Middle frontal gyrus (tissue), 1 donor: ENCODE results near the gene KCNN2.

ENCODE experiments used
- DNase-seq: peaks from one replicate; pipeline ENCODE4 v3.0.0-alpha.2; 2015; ENCODE audit warnings: low spot score; ENCODE audit errors: extremely low spot score

Gene KCNN2

DNA sequence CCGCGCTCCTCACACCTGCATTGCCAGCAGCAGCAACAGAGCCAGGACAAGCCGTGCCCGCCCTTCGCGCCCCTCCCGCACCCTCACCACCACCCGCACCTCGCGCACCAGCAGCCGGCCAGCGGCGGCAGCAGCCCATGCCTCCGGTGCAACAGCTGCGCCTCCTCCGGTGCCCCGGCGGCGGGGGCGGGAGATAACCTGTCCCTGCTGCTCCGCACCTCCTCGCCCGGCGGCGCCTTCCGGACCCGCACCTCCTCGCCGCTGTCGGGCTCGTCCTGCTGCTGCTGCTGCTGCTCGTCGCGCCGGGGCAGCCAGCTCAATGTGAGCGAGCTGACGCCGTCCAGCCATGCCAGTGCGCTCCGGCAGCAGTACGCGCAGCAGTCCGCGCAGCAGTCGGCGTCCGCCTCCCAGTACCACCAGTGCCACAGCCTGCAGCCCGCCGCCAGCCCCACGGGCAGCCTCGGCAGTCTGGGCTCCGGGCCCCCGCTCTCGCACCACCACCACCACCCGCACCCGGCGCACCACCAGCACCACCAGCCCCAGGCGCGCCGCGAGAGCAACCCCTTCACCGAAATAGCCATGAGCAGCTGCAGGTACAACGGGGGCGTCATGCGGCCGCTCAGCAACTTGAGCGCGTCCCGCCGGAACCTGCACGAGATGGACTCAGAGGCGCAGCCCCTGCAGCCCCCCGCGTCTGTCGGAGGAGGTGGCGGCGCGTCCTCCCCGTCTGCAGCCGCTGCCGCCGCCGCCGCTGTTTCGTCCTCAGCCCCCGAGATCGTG is 517 bp downstream of the KCNN2 start:
- DNase-seq, result no peak

- DNase-seq, result no peak
Measured at GRCh38 chr5:114362977-114363761, 1.3 kb downstream of the KCNN2 start.

GRCh38 chr5:114363837-114364236 is 2.0 kb downstream of the KCNN2 start:
- DNase-seq, result no peak

GRCh38 chr5:114367029-114367428 is 5.2 kb downstream of the KCNN2 start:
- DNase-seq, result no peak

- no peak for DNase-seq
Measured at GRCh38 chr5:114369680-114370417, 8.0 kb downstream of the KCNN2 start.

- DNase-seq, result no peak
Measured at GRCh38 chr5:114377050-114377844, 15.4 kb downstream of the KCNN2 start.

DNA sequence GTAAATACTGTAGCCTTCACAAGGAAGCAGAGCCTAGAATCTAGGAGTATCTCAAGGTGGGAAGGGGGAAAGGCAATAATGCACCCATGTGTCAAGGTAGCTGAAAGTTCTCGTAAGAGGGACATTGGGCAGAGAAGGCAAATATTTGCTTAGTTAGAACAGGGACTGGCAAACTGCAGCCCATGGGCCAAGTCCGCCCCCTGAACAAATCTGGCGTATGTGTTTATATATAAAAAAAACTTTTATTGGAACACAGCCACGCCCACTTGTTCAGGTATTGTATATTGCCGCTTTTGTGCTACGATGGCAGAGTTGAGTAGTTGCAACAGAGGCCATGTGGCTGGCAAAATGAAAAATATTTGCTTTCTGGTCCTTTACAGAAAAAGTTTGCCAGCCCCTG is 16.1 kb downstream of the KCNN2 start:
- DNase-seq, result no peak

GRCh38 chr5:114380721-114381120 is 18.9 kb downstream of the KCNN2 start:
- no peak for DNase-seq

- DNase-seq, result no peak
Measured at GRCh38 chr5:114387433-114387832, 25.6 kb downstream of the KCNN2 start.

GRCh38 chr5:114390431-114390830 is 28.6 kb downstream of the KCNN2 start:
- no peak for DNase-seq

DNA sequence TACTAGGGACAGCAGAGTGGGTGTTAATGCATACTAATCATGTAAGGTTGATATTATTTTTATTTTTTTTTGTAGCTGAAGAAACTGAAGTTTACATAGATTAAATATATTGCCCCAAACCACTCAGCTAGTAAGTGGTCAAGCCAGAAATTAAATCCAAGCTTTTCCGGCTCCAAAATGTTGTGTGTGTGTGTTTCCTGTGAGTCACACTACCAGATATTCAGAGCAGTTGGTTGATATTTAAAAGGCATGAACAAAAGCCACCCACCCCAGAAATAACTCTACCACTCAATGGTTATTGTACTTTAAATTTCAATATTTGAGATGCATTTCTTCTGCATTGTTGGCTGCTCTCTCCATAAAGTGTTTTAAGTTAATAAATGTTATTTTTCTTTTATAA is 29.5 kb downstream of the KCNN2 start:
- no peak for DNase-seq

GRCh38 chr5:114393159-114393558 is 31.3 kb downstream of the KCNN2 start:
- DNase-seq, result no peak

GRCh38 chr5:114402206-114402605 is 40.3 kb downstream of the KCNN2 start:
- DNase-seq, result no peak

GRCh38 chr5:114407783-114408182 is 45.9 kb downstream of the KCNN2 start:
- no peak for DNase-seq

- DNase-seq, result no peak
Measured at GRCh38 chr5:114408847-114409246, 47.0 kb downstream of the KCNN2 start.

DNA sequence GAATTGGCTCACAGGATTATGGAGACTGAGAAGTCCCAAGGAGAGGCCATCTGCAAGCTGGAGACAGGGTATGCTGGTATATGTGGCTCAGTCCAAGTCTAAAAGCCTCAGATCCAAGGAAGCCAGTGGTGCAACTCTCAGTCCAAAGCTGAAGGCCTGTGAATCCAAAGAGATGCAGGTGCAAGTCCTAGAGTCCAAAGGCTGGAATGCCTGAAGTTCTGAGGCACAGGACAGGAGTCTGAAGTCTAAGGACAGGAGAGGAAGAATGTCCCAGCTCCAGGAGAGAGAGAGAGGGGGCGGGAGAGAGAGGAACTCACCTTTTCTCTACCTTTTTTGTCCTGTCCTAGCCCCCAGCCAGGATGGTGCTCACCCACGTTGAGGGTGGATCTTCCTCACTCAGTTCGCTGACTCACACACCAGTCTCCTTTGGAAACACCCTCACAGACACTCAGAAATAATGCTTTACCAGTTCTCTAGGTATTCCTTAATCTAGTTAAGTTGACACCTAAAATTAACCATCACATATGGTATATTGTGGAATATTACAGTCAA is 49.6 kb downstream of the KCNN2 start:
- DNase-seq, result no peak

DNA sequence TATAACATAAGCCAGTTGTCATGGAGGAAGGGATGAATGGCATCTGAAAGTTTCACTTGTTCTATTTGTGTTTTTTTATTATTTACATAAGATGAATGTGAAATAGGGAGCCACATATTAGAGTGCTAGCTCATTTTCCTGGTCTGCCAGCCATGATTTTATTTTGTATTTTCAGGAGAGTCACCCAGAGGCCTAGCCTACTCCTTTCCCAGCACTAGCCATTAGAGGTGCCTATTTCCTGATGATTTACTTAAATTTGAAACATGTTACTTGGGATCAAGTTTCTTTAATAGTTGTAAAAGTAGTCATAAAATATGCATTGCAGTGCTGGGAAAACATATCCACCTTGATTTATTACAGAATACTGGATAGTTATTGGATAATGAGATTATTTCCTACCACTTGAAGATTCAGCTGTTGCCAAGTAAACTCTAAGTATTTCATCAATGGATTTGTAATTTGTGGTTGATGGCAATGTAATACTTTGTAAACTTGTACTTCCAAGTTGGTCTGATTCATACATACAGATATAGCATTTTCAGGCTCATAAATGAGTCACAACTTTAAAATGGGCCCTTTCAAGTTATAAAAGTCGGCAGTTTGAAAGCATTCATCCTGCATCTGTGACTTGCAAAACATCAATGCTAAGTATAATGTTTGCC is 50.8 kb downstream of the KCNN2 start:
- DNase-seq, result no peak

- no peak for DNase-seq
Measured at GRCh38 chr5:114415760-114416159, 53.9 kb downstream of the KCNN2 start.

- DNase-seq, result no peak
Measured at GRCh38 chr5:114416254-114416653, 54.4 kb downstream of the KCNN2 start.

- no peak for DNase-seq
Measured at GRCh38 chr5:114417519-114417918, 55.6 kb downstream of the KCNN2 start.
